HK-2 (cell line): ENCODE results near the gene CCDC110.
A peak's percentile ranks its signal among the peaks of the same experiment; 100 is the strongest.

ENCODE experiments used
- DNase-seq: peaks from one replicate; pipeline ENCODE4 v3.0.0-alpha.2; 2018; ENCODE audit not compliant: unreplicated experiment

The CCDC110 gene

GRCh38 chr4:185472103-185472542, 590 bp upstream of the CCDC110 start:
- no peak for DNase-seq

- DNase-seq: peak; percentile 30
Observed at GRCh38 chr4:185470501-185471195, 885 bp downstream of the CCDC110 start.

- DNase-seq: no peak
Observed at GRCh38 chr4:185469580-185470154, 1.9 kb downstream of the CCDC110 start.

GRCh38 chr4:185468999-185469398, 2.5 kb downstream of the CCDC110 start:
- no peak for DNase-seq

- no peak for DNase-seq
Observed at GRCh38 chr4:185467991-185468390, 3.5 kb downstream of the CCDC110 start.

- DNase-seq: no peak
Observed at GRCh38 chr4:185467101-185467500, 4.4 kb downstream of the CCDC110 start.

GRCh38 chr4:185465707-185466106, 5.8 kb downstream of the CCDC110 start:
- DNase-seq: no peak

- DNase-seq: no peak
Observed at GRCh38 chr4:185464887-185465286, 6.6 kb downstream of the CCDC110 start.

- no peak for DNase-seq
Observed at GRCh38 chr4:185464183-185464582, 7.3 kb downstream of the CCDC110 start.

- DNase-seq: no peak
Observed at GRCh38 chr4:185463541-185463940, 8.0 kb downstream of the CCDC110 start.

- DNase-seq: no peak
Observed at GRCh38 chr4:185461565-185461964, 10.0 kb downstream of the CCDC110 start.

GRCh38 chr4:185457136-185457535, 14.4 kb downstream of the CCDC110 start:
- DNase-seq: no peak

GRCh38 chr4:185456131-185456530, 15.4 kb downstream of the CCDC110 start:
- DNase-seq: no peak

- DNase-seq: no peak
Observed at GRCh38 chr4:185445209-185445608, 26.3 kb downstream of the CCDC110 start.

GRCh38 chr4:185441479-185441878, 30.1 kb downstream of the CCDC110 start:
- no peak for DNase-seq

GRCh38 chr4:185437809-185438208, 33.7 kb downstream of the CCDC110 start:
- DNase-seq: no peak

GRCh38 chr4:185435466-185435865, 36.1 kb downstream of the CCDC110 start:
- no peak for DNase-seq

GRCh38 chr4:185429660-185430059, 41.9 kb downstream of the CCDC110 start:
- DNase-seq: no peak

- no peak for DNase-seq
Observed at GRCh38 chr4:185426960-185427688, 44.4 kb downstream of the CCDC110 start.

- peak; percentile 90 for DNase-seq
Observed at GRCh38 chr4:185425647-185426352, 45.7 kb downstream of the CCDC110 start, which contains the start of gene UFSP2. UFSP2 (minus strand) TSS chr4:185425964; CDS start chr4:185425868, 96 bp downstream.

GRCh38 chr4:185424905-185425646, 46.5 kb downstream of the CCDC110 start:
- DNase-seq: peak; percentile 11
